K562 (cell line): Measurements from ENCODE around the gene EIF3I. TPM values are rescaled to one million over a fixed set of nuclear protein-coding genes. Genes with fewer than 3 reads are reported as not detected.

Experiments
- CBX1 ChIP-seq: sonication (generic); IDR thresholded peaks from 2 replicates; pipeline ENCODE4 v1.6.1; 2016; ENCODE audit warnings: antibody characterized with exemption, low read depth, mild to moderate bottlenecking
- EGR1 ChIP-seq: fragments of 450-650 bp; conservative IDR thresholded peaks from 2 replicates; pipeline ENCODE4 v1.6.1; 2017; ENCODE audit warnings: mild to moderate bottlenecking
- FOS ChIP-seq: IDR thresholded peaks from 3 replicates; pipeline ENCODE4 v1.6.1; 2011; ENCODE audit not compliant: insufficient read length; ENCODE audit errors: extremely low read depth
- GABPB1 ChIP-seq: sonication (generic); formaldehyde crosslinking; IDR thresholded peaks from 2 replicates; pipeline ENCODE4 v1.8.0; 2022; ENCODE audit warnings: mild to moderate bottlenecking, missing genetic modification reagents
- IFI16 ChIP-seq: fragments of 250-450 bp; sonication (Bioruptor Pico); IDR thresholded peaks from 2 replicates; pipeline ENCODE4 v2.1.2; 2022; ENCODE audit warnings: mild to moderate bottlenecking, inconsistent platforms
- KDM2B ChIP-seq: fragments of 250-450 bp; sonication (Bioruptor Pico); IDR thresholded peaks from 2 replicates; pipeline ENCODE4 v1.8.0; 2021; ENCODE audit warnings: mild to moderate bottlenecking, moderate library complexity
- LARP7 ChIP-seq: fragments of 450-650 bp; IDR thresholded peaks from 2 replicates; pipeline ENCODE4 v1.6.1; 2016
- MCM7 ChIP-seq, 2 experiments: fragments of 450-650 bp; IDR thresholded peaks; 2 replicates each; pipeline ENCODE4 v1.6.1; 2016 to 2018
- POLR2AphosphoS5 ChIP-seq: IDR thresholded peaks from 2 replicates; pipeline ENCODE4 v1.6.1; 2011; ENCODE audit warnings: mild to moderate bottlenecking, low read depth, low read length, moderate library complexity; ENCODE audit not compliant: control insufficient read depth, insufficient read depth
- PPARD ChIP-seq: fragments of 250-450 bp; sonication (Bioruptor Pico); IDR thresholded peaks from 2 replicates; pipeline ENCODE4 v1.8.0; 2022; ENCODE audit warnings: inconsistent platforms, mild to moderate bottlenecking, moderate library complexity
- RBM39 ChIP-seq: fragments of 200-400 bp; formaldehyde crosslinking; optimal IDR thresholded peaks from 2 replicates; pipeline ENCODE3; 2018; ENCODE audit warnings: low read depth, low read length
- SIN3A ChIP-seq, 2 experiments: fragments of 150-350 bp in 1 of 2; IDR thresholded peaks; 2 replicates each; pipeline ENCODE4 v1.6.1; 2011 to 2016; ENCODE audit warnings: borderline replicate concordance in 2 of 2, low read depth in 2 of 2, low read length in 2 of 2, mild to moderate bottlenecking in 2 of 2, moderate library complexity in 2 of 2; ENCODE audit not compliant: control insufficient read depth in 1 of 2
- TAF7 ChIP-seq: fragments of 450-650 bp; IDR thresholded peaks from 2 replicates; pipeline ENCODE4 v1.6.1; 2016; ENCODE audit warnings: missing genetic modification characterization, missing compliant biosample characterization
- TSC22D4 ChIP-seq: fragments of 450-650 bp; IDR thresholded peaks from 2 replicates; pipeline ENCODE4 v1.6.1; 2016; ENCODE audit warnings: missing genetic modification characterization, missing biosample characterization, control low read depth
- YBX1 ChIP-seq: fragments of 450-650 bp; IDR thresholded peaks from 2 replicates; pipeline ENCODE4 v1.7.1; 2016; ENCODE audit warnings: mild to moderate bottlenecking
- ZNF124 ChIP-seq: sonication (generic); formaldehyde crosslinking; IDR thresholded peaks from 2 replicates; pipeline ENCODE4 v1.8.1; 2022; ENCODE audit warnings: missing genetic modification reagents
- ZNF347 ChIP-seq: fragments of 450-650 bp; formaldehyde crosslinking; IDR thresholded peaks from 2 replicates; pipeline ENCODE4 v1.4.0; 2020; ENCODE audit warnings: low read depth, mild to moderate bottlenecking, moderate library complexity
- ZNF354B ChIP-seq: fragments of 250-450 bp; sonication (Bioruptor Pico); IDR thresholded peaks from 2 replicates; pipeline ENCODE4 v1.4.0; 2020
- ZNF444 ChIP-seq: fragments of 250-450 bp; sonication (Bioruptor Pico); IDR thresholded peaks from 2 replicates; pipeline ENCODE4 v1.4.0; 2020; ENCODE audit warnings: mild to moderate bottlenecking, moderate library complexity
- ZNF561 ChIP-seq: fragments of 450-650 bp; formaldehyde crosslinking; conservative IDR thresholded peaks from 2 replicates; pipeline ENCODE4 v1.4.0; 2020; ENCODE audit warnings: mild to moderate bottlenecking, moderate library complexity
- polyA plus RNA-seq, 8 experiments: library from polyadenylated mRNA; depleted of rRNA in 4 of 8; stranded (reverse) in 5 of 8; unstranded in 3 of 8; fragments of >200 nt; fragmentation: Nextera tagmentation in 2 of 8; fragmentation: Illumina TruSeq in 1 of 8; extraction: Ambion mirVana in 2 of 8; extraction: Trizol in 1 of 8; gene quantifications; 2 replicates each; pipeline versions ENCODE4 v1.2.1 to v1.2.3, GENCODE V29; 2011 to 2014; ENCODE audit warnings: inconsistent platforms in 1 of 8, missing spikeins in 1 of 8
- total RNA-seq, 7 experiments: library from RNA; depleted of rRNA in 6 of 7; stranded (reverse); fragments of >200 nt in 6 of 7; fragmentation: Illumina TruSeq in 2 of 7; extraction: Trizol in 2 of 7; gene quantifications; 2 replicates each; pipeline versions ENCODE4 v1.2.1 to v1.2.3, GENCODE V29; 2011 to 2021; ENCODE audit warnings: low replicate concordance in 1 of 7
- TF ChIP-seq, protein P1 (sequence below): fragments of 450-650 bp; IDR thresholded peaks from one replicate; pipeline ENCODE4 v1.6.1; 2018; ENCODE audit warnings: mild to moderate bottlenecking, moderate library complexity; ENCODE audit not compliant: partially characterized antibody
- TF ChIP-seq, protein P2 (sequence below): fragments of 450-650 bp; formaldehyde crosslinking; IDR thresholded peaks from 2 replicates; pipeline ENCODE4 v1.4.0; 2020; ENCODE audit warnings: mild to moderate bottlenecking, moderate library complexity
- TF ChIP-seq, protein P3 (sequence below): sonication (generic); formaldehyde crosslinking; IDR thresholded peaks from 2 replicates; pipeline ENCODE4 v1.8.0; 2022; ENCODE audit warnings: mild to moderate bottlenecking, missing genetic modification reagents
- TF ChIP-seq, protein P4 (sequence below), 3 experiments: fragments of 200-800 bp in 1 of 3; sonication (Bioruptor generic) in 1 of 3; sonication (generic) in 1 of 3; formaldehyde crosslinking in 1 of 3; IDR thresholded peaks; 2 replicates each; pipeline versions ENCODE4 v1.6.1 to v1.8.0; 2016 to 2022; ENCODE audit warnings: mild to moderate bottlenecking in 2 of 3, missing compliant biosample characterization in 2 of 3, missing genetic modification characterization in 2 of 3, missing genetic modification reagents in 1 of 3

Gene EIF3I
- total and polyA plus RNA-seq, 9 of the 15 experiments (the other 6 are each of a cell fraction or from before 2014, with no cell fraction given) = 414 to 1,526 (median 635) TPM

DNA sequence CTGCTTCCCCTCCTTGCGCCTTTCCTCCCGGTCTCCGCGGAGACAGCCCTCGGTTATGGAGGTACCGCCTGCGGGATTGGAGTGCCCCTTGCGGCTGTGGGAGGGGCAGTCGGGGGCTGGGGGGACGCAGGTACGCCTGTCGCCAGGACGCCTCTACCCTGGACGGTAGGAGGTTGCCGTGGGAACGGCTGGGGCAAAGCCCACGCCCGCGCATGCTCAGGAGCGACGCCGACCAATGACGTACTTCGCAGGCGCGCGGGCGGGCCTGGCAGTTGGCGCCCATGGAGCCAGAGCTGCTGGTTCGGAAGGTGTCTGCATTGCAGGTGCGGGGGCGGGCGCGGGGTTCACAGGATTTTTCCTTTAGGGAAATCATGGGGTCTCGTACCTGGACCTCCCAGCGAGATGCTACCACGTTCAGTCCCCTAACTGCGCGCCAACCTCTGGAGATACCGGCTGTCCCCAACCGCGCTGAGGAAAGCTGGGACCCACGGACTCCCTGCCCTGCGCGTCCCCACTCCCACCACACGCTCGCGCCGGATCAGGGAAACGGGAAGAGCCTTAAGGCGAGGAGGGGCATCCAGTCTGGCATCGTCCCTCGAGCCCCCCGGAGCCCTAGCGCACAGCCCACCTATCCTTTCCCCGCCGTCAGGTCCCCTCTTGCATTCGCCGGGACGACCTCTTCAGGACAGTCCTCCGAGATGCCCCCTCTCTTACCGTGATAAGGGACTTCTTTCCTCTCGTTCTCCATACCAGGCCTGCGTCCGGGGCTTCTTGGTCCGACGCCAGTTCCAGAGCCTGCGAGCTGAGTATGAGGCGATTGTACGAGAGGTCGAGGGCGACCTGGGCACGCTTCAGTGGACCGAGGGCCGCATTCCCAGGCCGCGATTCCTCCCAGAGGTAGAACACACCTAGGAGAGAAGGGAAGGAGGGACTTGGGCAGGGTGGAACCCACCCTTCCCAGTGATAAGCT, 16.5 kb upstream of the EIF3I start, which contains the start of gene IQCC (continued):
- no peak for TF ChIP-seq IFI16 (CRISPR knock-in tag)
- TF ChIP-seq, protein P1, sequence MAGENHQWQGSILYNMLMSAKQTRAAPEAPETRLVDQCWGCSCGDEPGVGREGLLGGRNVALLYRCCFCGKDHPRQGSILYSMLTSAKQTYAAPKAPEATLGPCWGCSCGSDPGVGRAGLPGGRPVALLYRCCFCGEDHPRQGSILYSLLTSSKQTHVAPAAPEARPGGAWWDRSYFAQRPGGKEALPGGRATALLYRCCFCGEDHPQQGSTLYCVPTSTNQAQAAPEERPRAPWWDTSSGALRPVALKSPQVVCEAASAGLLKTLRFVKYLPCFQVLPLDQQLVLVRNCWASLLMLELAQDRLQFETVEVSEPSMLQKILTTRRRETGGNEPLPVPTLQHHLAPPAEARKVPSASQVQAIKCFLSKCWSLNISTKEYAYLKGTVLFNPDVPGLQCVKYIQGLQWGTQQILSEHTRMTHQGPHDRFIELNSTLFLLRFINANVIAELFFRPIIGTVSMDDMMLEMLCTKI = no peak
- no peak for TF ChIP-seq FOS
- TF ChIP-seq, protein P2, sequence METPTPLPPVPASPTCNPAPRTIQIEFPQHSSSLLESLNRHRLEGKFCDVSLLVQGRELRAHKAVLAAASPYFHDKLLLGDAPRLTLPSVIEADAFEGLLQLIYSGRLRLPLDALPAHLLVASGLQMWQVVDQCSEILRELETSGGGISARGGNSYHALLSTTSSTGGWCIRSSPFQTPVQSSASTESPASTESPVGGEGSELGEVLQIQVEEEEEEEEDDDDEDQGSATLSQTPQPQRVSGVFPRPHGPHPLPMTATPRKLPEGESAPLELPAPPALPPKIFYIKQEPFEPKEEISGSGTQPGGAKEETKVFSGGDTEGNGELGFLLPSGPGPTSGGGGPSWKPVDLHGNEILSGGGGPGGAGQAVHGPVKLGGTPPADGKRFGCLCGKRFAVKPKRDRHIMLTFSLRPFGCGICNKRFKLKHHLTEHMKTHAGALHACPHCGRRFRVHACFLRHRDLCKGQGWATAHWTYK (CRISPR knock-in tag) = peak; percentile 75; the same call in 1 of the 2 replicates
- TF ChIP-seq SIN3A (IDR thresholded peaks at IDR 0.05; ENCODE audit: borderline replicate concordance in 2 of 2, control insufficient read depth in 1 of 2, low read depth in 2 of 2, low read length in 2 of 2) = peak; percentile 89 to 94
- no peak for TF ChIP-seq LARP7
- TF ChIP-seq TAF7 (tag) = no peak
- TF ChIP-seq ZNF354B (CRISPR knock-in tag) = no peak
- no peak for TF ChIP-seq ZNF347 (CRISPR knock-in tag)
- TF ChIP-seq, protein P3, sequence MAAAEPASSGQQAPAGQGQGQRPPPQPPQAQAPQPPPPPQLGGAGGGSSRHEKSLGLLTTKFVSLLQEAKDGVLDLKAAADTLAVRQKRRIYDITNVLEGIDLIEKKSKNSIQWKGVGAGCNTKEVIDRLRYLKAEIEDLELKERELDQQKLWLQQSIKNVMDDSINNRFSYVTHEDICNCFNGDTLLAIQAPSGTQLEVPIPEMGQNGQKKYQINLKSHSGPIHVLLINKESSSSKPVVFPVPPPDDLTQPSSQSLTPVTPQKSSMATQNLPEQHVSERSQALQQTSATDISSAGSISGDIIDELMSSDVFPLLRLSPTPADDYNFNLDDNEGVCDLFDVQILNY (CRISPR knock-in tag) = no peak
- TF ChIP-seq EGR1 = peak; percentile 99
- no peak for TF ChIP-seq TSC22D4 (tag)
- peak; percentile 82 for TF ChIP-seq CBX1
- TF ChIP-seq MCM7 (IDR thresholded peaks at IDR 0.05) = no peak
- 0 out of 2 replicates have a peak, but pooled peaks have one; percentile 27 for TF ChIP-seq GABPB1 (CRISPR knock-in tag)
- TF ChIP-seq, protein P4, sequence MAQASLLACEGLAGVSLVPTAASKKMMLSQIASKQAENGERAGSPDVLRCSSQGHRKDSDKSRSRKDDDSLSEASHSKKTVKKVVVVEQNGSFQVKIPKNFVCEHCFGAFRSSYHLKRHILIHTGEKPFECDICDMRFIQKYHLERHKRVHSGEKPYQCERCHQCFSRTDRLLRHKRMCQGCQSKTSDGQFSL (CRISPR knock-in tag; IDR thresholded peaks at IDR 0.05) = no peak; the same call in 1 of the 2 replicates
- TF ChIP-seq, protein P4 (tag; IDR thresholded peaks at IDR 0.05) = no peak
- no peak for TF ChIP-seq RBM39
- no peak for TF ChIP-seq KDM2B
- TF ChIP-seq ZNF561 (CRISPR knock-in tag) = no peak
- 0 out of 2 replicates have a peak, but pooled peaks have one; percentile 74 for TF ChIP-seq ZNF124 (CRISPR knock-in tag)
- no peak for TF ChIP-seq YBX1
- no peak for TF ChIP-seq PPARD (CRISPR knock-in tag)
- TF ChIP-seq ZNF444 = no peak
- peak; percentile 93 for TF ChIP-seq POLR2AphosphoS5
